Ovary (tissue), 9 donors: ENCODE results near the gene APLN. TPM values are rescaled to one million over a fixed set of nuclear protein-coding genes. Genes with fewer than 3 reads are reported as not detected.

ENCODE experiments used
- DNase-seq, 5 donors: peaks; one replicate each; pipeline ENCODE4 v3.0.0-alpha.2; 2019 to 2020
- H3K27ac ChIP-seq, 2 donors: fragments of 200-600 bp; one replicate each; pipeline versions ENCODE4 v1.5.1 to v1.8.0; 2019 to 2022
- H3K27me3 ChIP-seq: fragments of 200-600 bp; one replicate; pipeline ENCODE4 v1.8.0; 2022
- H3K36me3 ChIP-seq: fragments of 200-600 bp; sonication (generic); one replicate; pipeline ENCODE4 v1.5.1; 2019
- H3K4me1 ChIP-seq: one replicate; pipeline ENCODE4 v1.8.1; 2013; ENCODE audit warnings: mild to moderate bottlenecking, moderate library complexity; ENCODE audit not compliant: insufficient read depth
- H3K4me3 ChIP-seq: fragments of 200-600 bp; sonication (generic); one replicate; pipeline ENCODE4 v1.5.1; 2017
- H3K9me3 ChIP-seq, 2 donors: fragments of 200-600 bp in 1 of 2; sonication (generic) in 1 of 2; one replicate each; pipeline versions ENCODE4 v1.5.1 to v1.8.1; 2013 to 2019; ENCODE audit warnings: mild to moderate bottlenecking in 1 of 2, moderate library complexity in 1 of 2
- EP300 ChIP-seq: sonication (generic); formaldehyde crosslinking; IDR thresholded peaks from one replicate; pipeline ENCODE4 v1.6.1; 2017; ENCODE audit warnings: antibody characterized with exemption
- POLR2A ChIP-seq: fragments of 450-650 bp; IDR thresholded peaks from one replicate; pipeline ENCODE4 v1.6.1; 2017; ENCODE audit warnings: antibody characterized with exemption, mild to moderate bottlenecking, moderate library complexity
- WGBS, 3 donors: extraction: QIAGEN DNeasy Blood & Tissue Kit in 1 of 3; methylation state at CpG; one replicate each; pipeline versions ENCODE4 v1.1.5 to v1.1.7; 2013 to 2017; 5-methylcytosine and 5-hydroxymethylcytosine counted together
- intact Hi-C, 4 donors: fragments of 100-400 bp; cut with DNase I; formaldehyde crosslinking; loops; one replicate each; pipeline versions ENCODE4 v1.11.0 to v1.15.1; 2022 to 2023
- polyA plus RNA-seq, 2 donors: library from polyadenylated mRNA; stranded (reverse); fragments of 200-250 nt in 1 of 2; fragments of 350-450 nt in 1 of 2; fragmentation: Illumina TruSeq in 1 of 2; extraction: RNeasy Lipid Tissue Mini Kit (QIAGEN cat#74804) in 1 of 2; gene quantifications; one replicate each; pipeline ENCODE4 v1.2.3, GENCODE V29; 2013 to 2014
- total RNA-seq, 7 donors: library from RNA; depleted of rRNA in 2 of 7; stranded (reverse); fragments of >200 nt in 2 of 7; fragmentation: NEBNext Ultra II Directional in 3 of 7; extraction: Animal tissue kit (Norgen Biotek cat#: 25700) in 3 of 7; gene quantifications; one replicate each; pipeline versions ENCODE4 v1.1.0 to v1.2.4, GENCODE V29; 2016 to 2023
- TF ChIP-seq, protein P1 (sequence below), 3 donors: fragments of 450-650 bp in 2 of 3; fragments of 200-600 bp in 1 of 3; IDR thresholded peaks; one replicate each; pipeline versions ENCODE4 v1.5.1 to v1.8.0; 2016 to 2022; ENCODE audit warnings: antibody characterized with exemption in 3 of 3, mild to moderate bottlenecking in 1 of 3
- donor health status: DM: no; HTN: no; CAD: no; lungs with moderate emphysema.
- donor health status: DM: no; HTN: no; CAD: no.
- donor health status: Bipolar disorder and iron deficiency.
- donor health status: DM: yes; HTN: yes; CAD: no.
- donor health status: DM: no; HTN: no; CAD: no.
- donor health status: DM: yes; HTN: yes; CAD: no.

The APLN gene
- total and polyA plus RNA-seq, 9 donors: 0.72 to 14.5 (median 3.4) TPM

DNA sequence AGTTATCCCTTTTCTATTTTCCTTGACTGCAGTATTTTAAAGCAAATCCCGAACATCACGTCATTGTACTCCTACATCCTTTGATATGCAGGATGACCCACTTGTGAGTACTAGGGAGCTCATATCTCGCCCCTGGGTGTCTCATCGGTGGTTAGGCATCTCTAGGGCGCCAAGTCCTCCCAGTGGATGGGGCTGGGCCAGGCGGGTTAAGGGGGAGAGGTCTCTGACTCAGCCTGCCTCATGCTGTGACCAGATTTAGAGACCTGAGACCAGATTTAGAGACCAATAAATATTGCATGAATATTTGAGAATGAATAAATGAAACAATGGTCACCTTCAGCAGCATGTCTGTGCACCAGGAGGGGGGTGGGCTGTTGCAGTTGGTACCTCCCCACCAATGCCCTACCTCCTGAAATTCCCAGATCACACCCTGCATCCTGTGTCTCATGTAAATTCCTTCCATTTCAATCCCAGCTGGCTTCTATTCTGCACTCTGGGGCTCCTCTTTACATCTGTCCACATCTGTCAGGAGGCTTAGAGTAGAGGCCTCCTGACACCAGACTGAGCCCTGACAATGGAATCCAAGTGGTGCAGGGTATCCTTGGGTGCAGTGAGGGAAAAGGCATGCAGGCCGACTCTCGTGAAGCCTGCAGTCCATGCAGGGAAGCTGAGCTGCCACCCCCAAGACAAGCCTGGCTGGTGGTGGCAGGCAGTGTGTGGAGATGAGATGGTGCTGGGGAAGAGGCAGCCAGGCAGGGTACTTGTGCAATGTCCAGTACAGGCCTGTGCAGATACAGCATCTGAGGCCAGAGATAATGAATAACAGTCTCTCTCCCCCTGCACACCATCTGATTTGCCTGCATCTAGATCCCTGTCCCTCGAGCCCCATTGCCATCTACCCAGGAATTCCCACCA lies 5.2 kb downstream of the APLN start:
- Histone ChIP-seq H3K9me3 (no peaks in the 10 kb centered on the region), H3K4me3 (no peak overlapping the region), H3K27ac (no peak overlapping the region), H3K36me3 (no peaks in the 10 kb centered on the region), H3K4me1 (no peaks in the 10 kb centered on the region), H3K27me3 (no peaks in the 10 kb centered on the region)
- no peak for DNase-seq
- TF ChIP-seq EP300 (no peak), POLR2A (no peak)
- TF ChIP-seq, protein P1, sequence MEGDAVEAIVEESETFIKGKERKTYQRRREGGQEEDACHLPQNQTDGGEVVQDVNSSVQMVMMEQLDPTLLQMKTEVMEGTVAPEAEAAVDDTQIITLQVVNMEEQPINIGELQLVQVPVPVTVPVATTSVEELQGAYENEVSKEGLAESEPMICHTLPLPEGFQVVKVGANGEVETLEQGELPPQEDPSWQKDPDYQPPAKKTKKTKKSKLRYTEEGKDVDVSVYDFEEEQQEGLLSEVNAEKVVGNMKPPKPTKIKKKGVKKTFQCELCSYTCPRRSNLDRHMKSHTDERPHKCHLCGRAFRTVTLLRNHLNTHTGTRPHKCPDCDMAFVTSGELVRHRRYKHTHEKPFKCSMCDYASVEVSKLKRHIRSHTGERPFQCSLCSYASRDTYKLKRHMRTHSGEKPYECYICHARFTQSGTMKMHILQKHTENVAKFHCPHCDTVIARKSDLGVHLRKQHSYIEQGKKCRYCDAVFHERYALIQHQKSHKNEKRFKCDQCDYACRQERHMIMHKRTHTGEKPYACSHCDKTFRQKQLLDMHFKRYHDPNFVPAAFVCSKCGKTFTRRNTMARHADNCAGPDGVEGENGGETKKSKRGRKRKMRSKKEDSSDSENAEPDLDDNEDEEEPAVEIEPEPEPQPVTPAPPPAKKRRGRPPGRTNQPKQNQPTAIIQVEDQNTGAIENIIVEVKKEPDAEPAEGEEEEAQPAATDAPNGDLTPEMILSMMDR (IDR thresholded peaks at IDR 0.05): no peak
- WGBS, 3 donors: 61 to 71% (median 62%) methylated on average over 9 of the region's 9 CpGs
- intact Hi-C loops: no loop called here

DNA sequence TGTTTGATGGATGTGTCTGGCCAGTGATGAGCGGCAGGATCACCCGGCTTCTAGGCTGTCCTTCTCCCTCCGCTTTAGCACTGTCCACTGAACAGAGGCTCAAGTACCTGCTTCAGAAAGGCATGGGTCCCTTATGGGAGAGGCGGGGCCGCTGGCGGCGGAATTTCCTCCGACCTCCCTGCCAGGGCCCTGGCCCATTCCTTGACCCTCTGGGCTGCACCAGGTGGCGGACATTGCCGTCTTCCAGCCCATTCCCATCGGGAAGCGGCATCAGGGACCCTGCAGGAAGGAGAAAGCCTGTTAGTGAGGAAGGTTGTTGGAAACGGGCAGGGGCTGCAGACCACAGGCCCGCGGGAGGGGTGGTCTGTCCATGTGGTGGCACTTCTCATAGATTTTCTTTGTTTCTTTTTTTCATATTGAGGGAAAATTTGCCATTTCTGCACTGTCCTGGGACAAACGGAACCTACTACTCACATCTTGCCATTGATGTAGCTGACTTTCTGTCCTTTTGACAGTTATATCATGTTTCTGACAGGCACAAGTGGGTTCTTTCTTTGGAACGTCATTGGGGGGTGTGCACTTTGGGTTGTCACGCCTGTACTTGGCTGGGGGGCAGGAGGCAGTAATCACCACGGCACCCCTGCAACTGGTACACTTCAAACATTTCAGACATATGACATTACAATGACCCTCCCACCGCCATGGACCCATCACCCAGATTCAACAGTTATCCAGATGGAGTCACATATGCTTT lies 6.1 kb downstream of the APLN start:
- WGBS, 3 donors: 79 to 85% (median 84%) methylated on average over 20 of the region's 20 CpGs
- no peaks in the 10 kb centered on the region for H3K27me3 ChIP-seq
- no peak overlapping the region for H3K4me3 ChIP-seq
- H3K27ac ChIP-seq: no peak overlapping the region
- TF ChIP-seq EP300: no peak
- TF ChIP-seq POLR2A: no peak
- TF ChIP-seq, protein P1 (IDR thresholded peaks at IDR 0.05): no peak
- DNase-seq: no peak
- intact Hi-C loops: no loop called here
- H3K36me3 ChIP-seq: no peaks in the 10 kb centered on the region
- no peaks in the 10 kb centered on the region for H3K9me3 ChIP-seq
- H3K4me1 ChIP-seq: no peaks in the 10 kb centered on the region

DNA sequence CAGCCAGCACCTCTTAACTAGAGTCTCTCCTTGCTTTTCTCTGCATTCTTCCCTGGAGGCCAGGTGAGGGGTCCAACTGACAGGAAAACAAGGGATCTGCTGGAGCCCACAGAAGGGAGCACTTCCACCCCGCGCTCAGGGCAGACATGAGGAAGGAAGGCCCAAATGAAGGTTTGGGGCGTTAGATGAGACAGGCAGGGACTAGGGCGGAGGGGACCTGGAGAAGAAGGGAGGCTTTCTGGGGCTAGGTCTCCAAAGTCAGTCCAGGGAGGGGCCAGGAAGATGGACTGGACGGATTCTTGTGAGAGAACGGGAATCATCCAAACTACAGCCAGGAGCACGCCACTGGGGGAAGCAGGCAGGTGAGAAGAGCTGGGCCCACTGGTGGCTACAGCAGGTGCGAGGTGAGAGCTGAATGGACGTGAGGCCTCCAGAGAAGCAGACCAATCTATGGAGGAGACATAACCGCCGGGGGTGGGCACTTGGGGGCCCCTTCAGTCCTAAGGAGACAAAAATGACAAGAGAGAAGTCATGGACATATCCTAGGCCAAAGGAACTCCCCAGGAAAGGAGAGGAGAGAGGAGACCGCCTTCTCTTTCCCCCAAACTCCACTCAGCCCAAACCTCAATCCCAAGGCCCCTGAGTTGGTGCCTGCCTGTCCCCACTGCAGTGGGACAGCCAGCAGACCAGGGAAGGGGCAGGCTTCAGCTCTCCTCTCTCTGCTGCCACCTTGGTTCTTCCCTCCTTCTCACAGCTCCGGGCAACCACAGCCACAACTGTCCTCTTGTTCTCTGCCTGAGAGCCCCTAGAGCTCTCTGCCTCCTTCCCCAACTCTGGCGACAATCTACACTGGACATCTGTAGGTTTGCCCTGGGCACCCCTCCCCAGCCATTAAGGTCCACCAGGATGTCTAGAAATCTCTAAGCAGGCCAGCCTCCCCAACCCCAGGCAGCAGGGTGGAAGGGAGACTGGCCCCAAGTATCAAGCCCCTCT lies 7.0 kb downstream of the APLN start:
- Histone ChIP-seq H3K27me3 (no peaks in the 10 kb centered on the region), H3K4me1 (no peaks in the 10 kb centered on the region), H3K4me3 (no peak overlapping the region), H3K9me3 (no peaks in the 10 kb centered on the region), H3K36me3 (no peaks in the 10 kb centered on the region), H3K27ac (no peak overlapping the region)
- intact Hi-C loops: no loop called here
- TF ChIP-seq POLR2A (no peak), EP300 (no peak)
- TF ChIP-seq, protein P1 (IDR thresholded peaks at IDR 0.05): no peak
- no peak for DNase-seq
- WGBS, 3 donors: 79 to 84% (median 83%) methylated on average over 13 to 14 of the region's 14 CpGs
